Testis (tissue), 3 donors: ENCODE data around the gene SIAH2. TPM values are rescaled to one million over a fixed set of nuclear protein-coding genes. Genes with fewer than 3 reads are reported as not detected.

ENCODE experiments used
- DNase-seq: peaks from one replicate; pipeline ENCODE4 v3.0.0-alpha.2; 2019
- H3K27ac ChIP-seq, 2 donors: fragments of 200-600 bp; sonication (generic); one replicate each; pipeline ENCODE4 v1.5.1; 2019
- H3K27me3 ChIP-seq: fragments of 200-600 bp; sonication (generic); one replicate; pipeline ENCODE4 v1.5.1; 2019
- H3K36me3 ChIP-seq: fragments of 200-600 bp; sonication (generic); one replicate; pipeline ENCODE4 v1.5.1; 2017; ENCODE audit warnings: low read depth; ENCODE audit errors: missing control alignments
- H3K4me1 ChIP-seq: fragments of 200-600 bp; sonication (generic); one replicate; pipeline ENCODE4 v1.5.1; 2019
- H3K4me3 ChIP-seq, 2 donors: fragments of 200-600 bp; sonication (generic); one replicate each; pipeline ENCODE4 v1.5.1; 2017 to 2019
- H3K9me3 ChIP-seq: fragments of 200-600 bp; sonication (generic); one replicate; pipeline ENCODE4 v1.5.1; 2017
- CTCF ChIP-seq, 3 experiments: fragments of 450-650 bp in 2 of 3; fragments of 200-600 bp in 1 of 3; sonication (generic) in 1 of 3; IDR thresholded peaks; one replicate each; pipeline ENCODE4 v1.5.1; 2016 to 2019; ENCODE audit warnings: antibody characterized with exemption in 3 of 3, mild to moderate bottlenecking in 2 of 3, moderate library complexity in 1 of 3
- POLR2A ChIP-seq: fragments of 450-650 bp; IDR thresholded peaks from one replicate; pipeline ENCODE4 v1.6.1; 2017; ENCODE audit warnings: antibody characterized with exemption, mild to moderate bottlenecking, moderate library complexity
- WGBS, 2 donors: methylation state at CpG; one replicate each; pipeline ENCODE4 v1.1.5; 2018; 5-methylcytosine and 5-hydroxymethylcytosine counted together
- intact Hi-C: fragments of 100-400 bp; cut with DNase I; formaldehyde crosslinking; loops from one replicate; pipeline ENCODE4 v1.15.1; 2023; ENCODE audit warnings: low total_unique reads
- polyA plus RNA-seq: library from polyadenylated mRNA; stranded (reverse); fragments of 350-450 nt; fragmentation: Illumina TruSeq; extraction: RNeasy Lipid Tissue Mini Kit (QIAGEN cat#74804); gene quantifications from one replicate; pipeline ENCODE4 v1.2.3, GENCODE V29; 2014; ENCODE audit warnings: low read depth, low replicate concordance; ENCODE audit not compliant: insufficient read depth
- total RNA-seq, 2 donors: library from RNA; depleted of rRNA; stranded (reverse); fragments of >200 nt; gene quantifications; one replicate each; pipeline ENCODE4 v1.2.3, GENCODE V29; 2016

Gene SIAH2
- total and polyA plus RNA-seq, 3 donors from 2014 or later, result 17.5 to 46.1 (median 37.5) TPM

GRCh38 chr3:150720444-150720843 is 42.5 kb downstream of the SIAH2 start:
- WGBS, 2 donors, result 62 to 82% methylated on average over 3 of the region's 3 CpGs
- TF ChIP-seq POLR2A (no peak), CTCF (IDR thresholded peaks at IDR 0.05) (no peak)
- intact Hi-C loops, result loop anchor here (10.0 kb wide), 1 partner anchor 144 kb away; no protein-coding TSS in a partner anchor

GRCh38 chr3:150710097-150710496 is 52.9 kb downstream of the SIAH2 start:
- no peak for DNase-seq
- no peaks in the 10 kb centered on the region for H3K9me3 ChIP-seq
- TF ChIP-seq POLR2A, result no peak
- no peak for TF ChIP-seq CTCF (IDR thresholded peaks at IDR 0.05)
- H3K27ac ChIP-seq, result no peak overlapping the region
- H3K4me1 ChIP-seq, result no peaks in the 10 kb centered on the region
- 96 to 98% methylated on average over 2 of the region's 2 CpGs for WGBS, 2 donors
- H3K36me3 ChIP-seq, result no peaks in the 10 kb centered on the region
- intact Hi-C loops, result no loop called here
- H3K4me3 ChIP-seq, result no peak overlapping the region
- H3K27me3 ChIP-seq, result no peaks in the 10 kb centered on the region

More at GRCh38 chr3:150720444-150720843, 42.5 kb downstream of the SIAH2 start:
- Histone ChIP-seq H3K36me3 (no peaks in the 10 kb centered on the region), H3K27ac (no peak overlapping the region), H3K4me3 (no peak overlapping the region), H3K4me1 (no peaks in the 10 kb centered on the region), H3K27me3 (no peaks in the 10 kb centered on the region), H3K9me3 (no peaks in the 10 kb centered on the region)
- no peak for DNase-seq

GRCh38 chr3:150703756-150704344 is 59.1 kb downstream of the SIAH2 start, which contains the start of gene ERICH6:
Gene ERICH6 (minus strand): TSS chr3:150703920. CDS start chr3:150703898, 22 bp downstream.
- peak within 1 kb of the TSS; percentile 66 to 76 for H3K4me3 ChIP-seq
- H3K27me3 ChIP-seq, result no peaks in the 10 kb centered on the region
- no peaks in the 10 kb centered on the region for H3K36me3 ChIP-seq
- H3K27ac ChIP-seq, result peak within 1 kb of the TSS; percentile 56 to 80
- no peaks in the 10 kb centered on the region for H3K9me3 ChIP-seq
- intact Hi-C loops, result no loop called here
- no peak for TF ChIP-seq POLR2A
- TF ChIP-seq CTCF (IDR thresholded peaks at IDR 0.05), result peak in 2 of 3 experiments; percentile 20 to 27
- H3K4me1 ChIP-seq, result no peaks in the 10 kb centered on the region
- peak; percentile 96 for DNase-seq
- 0 to 2% methylated on average over 35 of the region's 35 CpGs for WGBS, 2 donors

GRCh38 chr3:150703299-150703755 is 59.6 kb downstream of the SIAH2 start:
- H3K4me3 ChIP-seq, result peak overlapping the region; percentile 66 to 76
- intact Hi-C loops, result no loop called here
- H3K27ac ChIP-seq, result peak overlapping the region; percentile 56 to 80
- H3K36me3 ChIP-seq, result no peaks in the 10 kb centered on the region
- WGBS, 2 donors, result 1 to 2% methylated on average over 24 to 29 of the region's 29 CpGs
- H3K4me1 ChIP-seq, result no peaks in the 10 kb centered on the region
- DNase-seq, result peak; percentile 47
- H3K27me3 ChIP-seq, result no peaks in the 10 kb centered on the region
- H3K9me3 ChIP-seq, result no peaks in the 10 kb centered on the region
- TF ChIP-seq POLR2A, result no peak
- TF ChIP-seq CTCF (IDR thresholded peaks at IDR 0.05), result no peak
